ENCODE data around the gene KCNV2.

DNA sequence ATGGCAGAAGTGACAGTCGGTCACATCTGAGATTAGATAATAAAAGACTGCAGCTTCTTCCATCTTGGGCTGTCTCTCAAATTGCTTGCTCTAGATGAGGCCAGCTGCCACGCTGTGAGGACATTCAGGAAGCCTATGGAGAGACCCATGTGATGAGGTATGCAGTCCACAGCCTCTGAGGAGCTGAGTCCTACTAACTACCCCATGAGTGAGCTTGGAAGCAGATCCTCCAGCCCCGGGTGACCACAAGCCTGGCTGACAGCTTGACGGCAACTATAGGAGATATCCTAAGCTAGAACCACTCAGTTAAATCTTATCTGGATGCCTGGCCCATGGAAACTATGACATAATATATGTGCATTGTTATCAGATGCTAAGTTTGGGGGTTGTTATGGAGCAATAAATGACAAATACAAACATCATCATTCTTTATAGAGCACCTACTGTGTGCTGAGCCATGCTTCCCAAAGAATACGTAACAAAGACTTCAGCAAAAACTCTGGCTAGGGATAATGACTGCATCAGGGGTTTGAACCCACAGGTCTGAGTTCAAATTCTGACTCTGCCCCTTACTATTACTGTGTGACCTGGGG lies 26.7 kb downstream of the KCNV2 start:
- TF ChIP-seq EZH2 (IDR thresholded peaks at IDR 0.05) (no peak), POLR2AphosphoS5 (IDR thresholded peaks at IDR 0.05; ENCODE audit: borderline replicate concordance, low read depth, low read length) (no peak), FOXP2 (optimal IDR thresholded peaks at IDR 0.05; ENCODE audit: control extremely low read depth, extremely low read length, insufficient read depth) (no peak)

Measured in SK-N-MC (cell line).